Sigmoid colon (tissue), 4 donors: Measurements from ENCODE around the gene SLC1A2.
A peak's percentile ranks its signal among the peaks of the same experiment; 100 is the strongest.

Source experiments
- CTCF ChIP-seq, 4 experiments: fragments of 450-650 bp in 3 of 4; fragments of 200-600 bp in 1 of 4; IDR thresholded peaks; one replicate each; pipeline ENCODE4 v1.5.1; 2016 to 2019; ENCODE audit warnings: antibody characterized with exemption in 4 of 4, mild to moderate bottlenecking in 3 of 4, moderate library complexity in 2 of 4
- EP300 ChIP-seq, 4 donors: sonication (generic); formaldehyde crosslinking; IDR thresholded peaks; one replicate each; pipeline ENCODE4 v1.6.1; 2017; ENCODE audit warnings: antibody characterized with exemption in 4 of 4
- POLR2A ChIP-seq, 2 donors: fragments of 450-650 bp; IDR thresholded peaks; one replicate each; pipeline ENCODE4 v1.6.1; 2016; ENCODE audit warnings: antibody characterized with exemption in 2 of 2, mild to moderate bottlenecking in 2 of 2, moderate library complexity in 2 of 2
- POLR2AphosphoS5 ChIP-seq, 4 donors: sonication (generic); formaldehyde crosslinking; IDR thresholded peaks; one replicate each; pipeline ENCODE4 v1.6.1; 2017; ENCODE audit warnings: antibody characterized with exemption in 4 of 4

DNA sequence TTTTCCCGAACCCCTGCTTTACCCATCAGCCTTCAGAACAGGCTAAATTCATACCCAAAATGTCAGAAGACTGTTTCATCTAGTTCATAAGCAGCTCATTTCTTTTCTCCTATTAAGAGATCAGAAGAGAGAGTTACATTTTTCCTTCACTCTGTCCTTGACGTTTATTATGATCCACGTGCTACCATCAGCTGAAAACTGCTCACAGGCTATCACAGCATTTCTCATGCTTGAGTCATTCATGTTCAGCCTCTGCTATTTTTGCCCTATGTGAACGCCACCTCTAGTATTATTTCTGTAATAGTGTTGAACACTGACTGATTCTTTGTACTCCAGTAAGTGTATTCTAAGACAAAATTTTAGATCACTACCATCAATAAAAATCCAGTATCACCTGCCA is 51.9 kb downstream of the SLC1A2 start:
- no peak for TF ChIP-seq CTCF (IDR thresholded peaks at IDR 0.05)
- TF ChIP-seq POLR2AphosphoS5 (IDR thresholded peaks at IDR 0.05) = peak in 2 of 4 donors; percentile 46 to 75
- no peak for TF ChIP-seq POLR2A (IDR thresholded peaks at IDR 0.05)
- TF ChIP-seq EP300 (IDR thresholded peaks at IDR 0.05) = peak in 1 of 4 donors; percentile 65
